H9 (cell line): Measurements from ENCODE around the gene SH3RF3. TPM values are rescaled to one million over a fixed set of nuclear protein-coding genes. Genes with fewer than 3 reads are reported as not detected.

Source experiments
- DNase-seq: peaks from one replicate; pipeline ENCODE4 v3.0.0-alpha.2; 2017
- H2AFZ ChIP-seq: one replicate; pipeline ENCODE4 v1.6.1; 2013; ENCODE audit warnings: mild to moderate bottlenecking, low read length, control low read depth, moderate library complexity
- H2AK5ac ChIP-seq: 2 replicates; pipeline ENCODE4 v1.6.1; 2013; ENCODE audit warnings: low read length, control low read depth, mixed read lengths; ENCODE audit not compliant: insufficient read length
- H2BK120ac ChIP-seq: one replicate; pipeline ENCODE4 v1.6.1; 2013; ENCODE audit warnings: low read depth, mild to moderate bottlenecking, low read length, control low read depth, inconsistent platforms; ENCODE audit not compliant: poor library complexity, severe bottlenecking
- H2BK12ac ChIP-seq: 2 replicates; pipeline ENCODE4 v1.6.1; 2013; ENCODE audit warnings: low read length, control low read depth, mixed read lengths, low read depth; ENCODE audit not compliant: insufficient read length
- H2BK15ac ChIP-seq: 2 replicates; pipeline ENCODE4 v1.6.1; 2013; ENCODE audit warnings: low read depth, low read length, control low read depth
- H2BK20ac ChIP-seq: one replicate; pipeline ENCODE4 v1.6.1; 2013; ENCODE audit warnings: low read depth, mild to moderate bottlenecking, low read length, control low read depth, inconsistent platforms; ENCODE audit not compliant: poor library complexity, severe bottlenecking
- H2BK5ac ChIP-seq: 2 replicates; pipeline ENCODE4 v1.6.1; 2013; ENCODE audit warnings: low read length, control low read depth, mixed read lengths; ENCODE audit not compliant: insufficient read length
- H3K14ac ChIP-seq: 2 replicates; pipeline ENCODE4 v1.6.1; 2013; ENCODE audit warnings: low read length, control low read depth; ENCODE audit not compliant: insufficient read depth
- H3K18ac ChIP-seq: 2 replicates; pipeline ENCODE4 v1.6.1; 2013; ENCODE audit warnings: low read depth, mild to moderate bottlenecking, mixed read lengths, low read length, control low read depth; ENCODE audit not compliant: insufficient read length
- H3K23ac ChIP-seq: 2 replicates; pipeline ENCODE4 v1.6.1; 2013; ENCODE audit warnings: low read length, control low read depth, mixed read lengths, low read depth; ENCODE audit not compliant: insufficient read length
- H3K23me2 ChIP-seq: 2 replicates; pipeline ENCODE4 v1.6.1; 2013; ENCODE audit warnings: low read depth, mild to moderate bottlenecking, mixed read lengths, low read length, control low read depth; ENCODE audit not compliant: insufficient read length, poor library complexity, severe bottlenecking
- H3K27ac ChIP-seq: 2 replicates; pipeline ENCODE4 v1.5.1; 2013; ENCODE audit warnings: low read length, control low read depth, mixed read lengths, low read depth; ENCODE audit not compliant: insufficient read length
- H3K27me3 ChIP-seq: 2 replicates; pipeline ENCODE4 v1.6.1; 2013; ENCODE audit warnings: low read length, control low read depth, inconsistent platforms; ENCODE audit not compliant: insufficient read depth
- H3K4ac ChIP-seq: 2 replicates; pipeline ENCODE4 v1.6.1; 2013; ENCODE audit warnings: low read depth, mild to moderate bottlenecking, control low read depth, inconsistent platforms, low read length, moderate library complexity
- H3K4me1 ChIP-seq: 2 replicates; pipeline ENCODE4 v1.6.1; 2013; ENCODE audit warnings: low read length, control low read depth, inconsistent platforms; ENCODE audit not compliant: insufficient read depth
- H3K4me2 ChIP-seq: 2 replicates; pipeline ENCODE4 v1.6.1; 2013; ENCODE audit warnings: low read length, control low read depth, mixed read lengths; ENCODE audit not compliant: insufficient read length, insufficient read depth
- H3K56ac ChIP-seq: 2 replicates; pipeline ENCODE4 v1.6.1; 2013; ENCODE audit warnings: low read depth, mild to moderate bottlenecking, mixed read lengths, low read length, control low read depth; ENCODE audit not compliant: insufficient read length
- H3K79me1 ChIP-seq: 2 replicates; pipeline ENCODE4 v1.6.1; 2013; ENCODE audit warnings: low read depth, mild to moderate bottlenecking, moderate library complexity, low read length, control low read depth, inconsistent platforms; ENCODE audit not compliant: insufficient read depth, poor library complexity, severe bottlenecking
- H3K79me2 ChIP-seq: 2 replicates; pipeline ENCODE4 v1.6.1; 2013; ENCODE audit warnings: low read length, control low read depth, inconsistent platforms; ENCODE audit not compliant: insufficient read depth
- H3K9ac ChIP-seq: 2 replicates; pipeline ENCODE4 v1.6.1; 2013; ENCODE audit warnings: low read length, control low read depth, mixed read lengths; ENCODE audit not compliant: insufficient read length; ENCODE audit errors: extremely low read depth
- H3K9me3 ChIP-seq: one replicate; pipeline ENCODE4 v1.6.1; 2013; ENCODE audit warnings: low read depth, low read length, inconsistent platforms; ENCODE audit not compliant: control insufficient read depth
- H3T11ph ChIP-seq: one replicate; pipeline ENCODE4 v1.6.1; 2013; ENCODE audit warnings: mild to moderate bottlenecking, low read length, control low read depth, inconsistent platforms
- H4K20me1 ChIP-seq: one replicate; pipeline ENCODE4 v1.6.1; 2013; ENCODE audit not compliant: control insufficient read depth, insufficient read length, insufficient read depth
- H4K5ac ChIP-seq: 2 replicates; pipeline ENCODE4 v1.6.1; 2013; ENCODE audit warnings: low read depth, mild to moderate bottlenecking, mixed read lengths, low read length, control low read depth; ENCODE audit not compliant: insufficient read length
- H4K8ac ChIP-seq: replicated peaks from 2 replicates; pipeline ENCODE4 v1.6.1; 2013; ENCODE audit warnings: low read length, control low read depth, mixed read lengths, low read depth; ENCODE audit not compliant: insufficient read length
- H4K91ac ChIP-seq: 2 replicates; pipeline ENCODE4 v1.6.1; 2013; ENCODE audit warnings: low read depth, mild to moderate bottlenecking, moderate library complexity, mixed read lengths, low read length, control low read depth; ENCODE audit not compliant: insufficient read length
- H3K27ac Mint-ChIP-seq, 3 experiments: 2 replicates in 2 of 3; 3 replicates in 1 of 3; pipeline ENCODE4 v1.8.0; 2020 to 2021; ENCODE audit warnings: mixed read lengths in 3 of 3, mild to moderate bottlenecking in 1 of 3, moderate library complexity in 1 of 3
- H3K27me3 Mint-ChIP-seq: 2 replicates; pipeline ENCODE4 v1.8.0; 2021; ENCODE audit warnings: low read depth, mild to moderate bottlenecking, moderate library complexity, mixed read lengths
- H3K36me3 Mint-ChIP-seq, 3 experiments: 2 replicates in 2 of 3; 3 replicates in 1 of 3; pipeline ENCODE4 v1.8.0; 2020 to 2021; ENCODE audit warnings: low read depth in 3 of 3, mixed read lengths in 3 of 3; ENCODE audit not compliant: insufficient read depth in 1 of 3
- H3K4me1 Mint-ChIP-seq, 2 experiments: 2 replicates each; pipeline ENCODE4 v1.8.0; 2020; ENCODE audit warnings: mixed read lengths in 2 of 2
- H3K4me3 Mint-ChIP-seq, 2 experiments: 2 replicates in 1 of 2; 3 replicates in 1 of 2; pipeline ENCODE4 v1.8.0; 2020 to 2021; ENCODE audit warnings: mild to moderate bottlenecking in 2 of 2, mixed read lengths in 2 of 2, moderate library complexity in 1 of 2
- H3K9me3 Mint-ChIP-seq, 2 experiments: 2 replicates in 1 of 2; 3 replicates in 1 of 2; pipeline ENCODE4 v1.8.0; 2020; ENCODE audit warnings: mild to moderate bottlenecking in 2 of 2, mixed read lengths in 2 of 2, moderate library complexity in 1 of 2
- CTCF ChIP-seq: fragments of 200-600 bp; sonication (generic); conservative IDR thresholded peaks from 3 replicates; pipeline ENCODE4 v1.8.0; 2021; ENCODE audit warnings: antibody characterized with exemption, mild to moderate bottlenecking
- WGBS: extraction: QIAGEN DNeasy Blood & Tissue Kit; methylation state at CpG from one replicate; pipeline ENCODE4 v1.1.7; 2013; ENCODE audit warnings: missing lambda C conversion rate, low lambda C conversion rate, mixed read lengths; ENCODE audit not compliant: insufficient read length; ENCODE audit errors: extremely low coverage; 5-methylcytosine and 5-hydroxymethylcytosine counted together
- total RNA-seq: library from RNA; stranded (reverse); gene quantifications from 2 replicates; pipeline ENCODE4 v1.2.1, GENCODE V29; 2021

SH3RF3 gene
- total RNA-seq, 1 experiment from 2014 or later = 0.46 TPM

DNA sequence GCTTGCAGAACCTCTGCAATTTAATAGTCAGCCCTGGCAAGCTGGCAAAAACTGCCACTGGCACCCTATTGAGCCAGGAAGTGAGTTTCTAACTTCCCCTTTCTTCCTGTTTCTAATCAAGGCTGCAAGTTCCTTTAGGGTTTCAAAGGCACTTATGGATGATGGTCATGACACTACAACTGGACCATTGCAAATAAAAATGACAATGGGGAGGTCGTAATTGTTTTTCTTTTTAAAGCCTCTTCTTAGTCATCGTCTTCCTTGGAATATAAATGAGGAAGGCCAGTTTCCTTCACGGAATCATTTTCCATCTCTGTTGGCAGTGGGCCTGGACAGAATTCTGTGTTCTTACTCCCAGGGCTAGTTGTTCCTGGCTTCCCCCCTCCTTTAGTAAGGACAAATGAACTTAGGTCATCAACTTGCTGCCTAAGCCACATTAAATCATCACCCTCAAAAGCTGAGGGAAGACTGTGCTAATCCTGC, 35.8 kb downstream of the SH3RF3 start:
- H2AFZ ChIP-seq = no peak overlapping the region
- no peaks in the 10 kb centered on the region for H3K23me2 ChIP-seq
- H3K56ac ChIP-seq = no peak overlapping the region
- no peak overlapping the region for H2BK20ac ChIP-seq
- no peak for TF ChIP-seq CTCF
- no peak overlapping the region for H3K4ac ChIP-seq
- H4K5ac ChIP-seq = no peak overlapping the region
- H3K4me1 ChIP-seq = peaks cover 2% of the 10 kb centered on the region; the same call in 1 of the 2 replicates
- H4K8ac ChIP-seq = no peak overlapping the region
- H2BK15ac ChIP-seq = no peak overlapping the region
- no peak overlapping the region for H2BK12ac ChIP-seq
- H2AK5ac ChIP-seq = no peak overlapping the region
- H3T11ph ChIP-seq = no peak overlapping the region
- H3K27ac Mint-ChIP-seq = no peak overlapping the region; a peak in 2 of 7 replicates
- H3K27ac ChIP-seq = no peak overlapping the region
- H3K27me3 ChIP-seq = no peaks in the 10 kb centered on the region
- no peaks in the 10 kb centered on the region for H3K79me1 ChIP-seq
- no peak overlapping the region for H2BK5ac ChIP-seq
- peaks cover 15 to 18% of the 10 kb centered on the region in 2 experiments for H3K4me1 Mint-ChIP-seq
- no peak overlapping the region for H3K4me3 Mint-ChIP-seq
- no CpG with 5 or more reads among the region's 3 CpGs for WGBS
- DNase-seq = no peak
- no peak overlapping the region for H4K91ac ChIP-seq
- no peaks in the 10 kb centered on the region; the same call in none of the 2 replicates for H3K27me3 Mint-ChIP-seq
- H3K4me2 ChIP-seq = no peak overlapping the region
- H3K9ac ChIP-seq = no peak overlapping the region
- H4K20me1 ChIP-seq = no peaks in the 10 kb centered on the region
- H3K9me3 ChIP-seq = no peaks in the 10 kb centered on the region
- no peaks in the 10 kb centered on the region for H3K9me3 Mint-ChIP-seq
- no peak overlapping the region for H2BK120ac ChIP-seq
- no peaks in the 10 kb centered on the region; a peak in 1 of 7 replicates for H3K36me3 Mint-ChIP-seq
- H3K23ac ChIP-seq = no peak overlapping the region
- H3K14ac ChIP-seq = no peak overlapping the region
- H3K79me2 ChIP-seq = no peaks in the 10 kb centered on the region
- no peak overlapping the region for H3K18ac ChIP-seq
